Ascending aorta (tissue), 2 donors: ENCODE measurements around the gene NAPB. TPM values are rescaled to one million over a fixed set of nuclear protein-coding genes. Genes with fewer than 3 reads are reported as not detected.

Source experiments
- DNase-seq, 2 donors: peaks; one replicate each; pipeline ENCODE4 v3.0.0-alpha.2; 2019; ENCODE audit warnings: low spot score in 2 of 2
- H3K27ac ChIP-seq, 2 donors: fragments of 200-600 bp; sonication (generic); one replicate each; pipeline ENCODE4 v1.5.1; 2016 to 2017; ENCODE audit warnings: mild to moderate bottlenecking in 1 of 2
- H3K27me3 ChIP-seq: fragments of 200-600 bp; sonication (generic); one replicate; pipeline ENCODE4 v1.5.1; 2017
- H3K36me3 ChIP-seq, 2 donors: fragments of 200-600 bp; sonication (generic); one replicate each; pipeline ENCODE4 v1.5.1; 2016
- H3K4me1 ChIP-seq, 2 donors: fragments of 200-600 bp; sonication (generic); one replicate each; pipeline ENCODE4 v1.5.1; 2016 to 2017; ENCODE audit warnings: mild to moderate bottlenecking in 1 of 2
- H3K4me3 ChIP-seq, 2 donors: fragments of 200-600 bp; sonication (generic); one replicate each; pipeline ENCODE4 v1.5.1; 2016 to 2017; ENCODE audit warnings: mild to moderate bottlenecking in 1 of 2
- H3K9me3 ChIP-seq, 2 donors: fragments of 200-600 bp; sonication (generic); one replicate each; pipeline ENCODE4 v1.5.1; 2016
- intact Hi-C: fragments of 100-400 bp; cut with DNase I; formaldehyde crosslinking; loops from one replicate; pipeline ENCODE4 v1.15.1; 2023
- total RNA-seq: library from RNA; depleted of rRNA; stranded (reverse); fragments of >200 nt; gene quantifications from one replicate; pipeline ENCODE4 v1.1.0, GENCODE V29; 2016
- TF ChIP-seq, protein P1 (sequence below), 3 experiments: fragments of 200-600 bp in 2 of 3; fragments of 450-650 bp in 1 of 3; sonication (generic) in 2 of 3; IDR thresholded peaks; one replicate each; pipeline ENCODE4 v1.5.1; 2016 to 2019; ENCODE audit warnings: antibody characterized with exemption in 3 of 3, mild to moderate bottlenecking in 1 of 3, moderate library complexity in 1 of 3

NAPB gene
- total RNA-seq, 1 donor from 2014 or later: 0.75 TPM

DNA sequence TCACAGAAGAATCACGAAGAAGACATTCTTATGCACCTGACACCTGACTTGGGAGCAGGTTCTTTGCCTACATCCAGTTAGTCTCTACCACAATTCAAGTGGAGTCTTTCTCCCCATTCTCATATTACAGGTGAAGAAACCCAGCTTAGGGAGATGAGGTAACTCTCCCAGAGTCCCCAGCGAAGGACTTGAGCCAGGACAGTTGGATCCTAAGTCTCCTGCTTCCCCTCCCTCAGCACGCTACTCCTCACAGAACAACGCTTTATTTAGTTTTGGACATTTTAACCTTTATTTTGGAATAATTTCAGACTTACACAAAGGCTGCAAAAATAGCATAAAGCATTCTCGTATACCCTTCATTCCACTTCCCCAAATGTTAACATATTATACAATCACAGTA is 17.4 kb upstream of the NAPB start:
- TF ChIP-seq, protein P1, sequence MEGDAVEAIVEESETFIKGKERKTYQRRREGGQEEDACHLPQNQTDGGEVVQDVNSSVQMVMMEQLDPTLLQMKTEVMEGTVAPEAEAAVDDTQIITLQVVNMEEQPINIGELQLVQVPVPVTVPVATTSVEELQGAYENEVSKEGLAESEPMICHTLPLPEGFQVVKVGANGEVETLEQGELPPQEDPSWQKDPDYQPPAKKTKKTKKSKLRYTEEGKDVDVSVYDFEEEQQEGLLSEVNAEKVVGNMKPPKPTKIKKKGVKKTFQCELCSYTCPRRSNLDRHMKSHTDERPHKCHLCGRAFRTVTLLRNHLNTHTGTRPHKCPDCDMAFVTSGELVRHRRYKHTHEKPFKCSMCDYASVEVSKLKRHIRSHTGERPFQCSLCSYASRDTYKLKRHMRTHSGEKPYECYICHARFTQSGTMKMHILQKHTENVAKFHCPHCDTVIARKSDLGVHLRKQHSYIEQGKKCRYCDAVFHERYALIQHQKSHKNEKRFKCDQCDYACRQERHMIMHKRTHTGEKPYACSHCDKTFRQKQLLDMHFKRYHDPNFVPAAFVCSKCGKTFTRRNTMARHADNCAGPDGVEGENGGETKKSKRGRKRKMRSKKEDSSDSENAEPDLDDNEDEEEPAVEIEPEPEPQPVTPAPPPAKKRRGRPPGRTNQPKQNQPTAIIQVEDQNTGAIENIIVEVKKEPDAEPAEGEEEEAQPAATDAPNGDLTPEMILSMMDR (IDR thresholded peaks at IDR 0.05): no peak
- intact Hi-C loops: no loop called here
- Histone ChIP-seq H3K4me1 (no peaks in the 10 kb centered on the region), H3K4me3 (no peak overlapping the region), H3K36me3 (no peaks in the 10 kb centered on the region), H3K27ac (no peak overlapping the region), H3K9me3 (no peaks in the 10 kb centered on the region), H3K27me3 (no peaks in the 10 kb centered on the region)
- DNase-seq: no peak

DNA sequence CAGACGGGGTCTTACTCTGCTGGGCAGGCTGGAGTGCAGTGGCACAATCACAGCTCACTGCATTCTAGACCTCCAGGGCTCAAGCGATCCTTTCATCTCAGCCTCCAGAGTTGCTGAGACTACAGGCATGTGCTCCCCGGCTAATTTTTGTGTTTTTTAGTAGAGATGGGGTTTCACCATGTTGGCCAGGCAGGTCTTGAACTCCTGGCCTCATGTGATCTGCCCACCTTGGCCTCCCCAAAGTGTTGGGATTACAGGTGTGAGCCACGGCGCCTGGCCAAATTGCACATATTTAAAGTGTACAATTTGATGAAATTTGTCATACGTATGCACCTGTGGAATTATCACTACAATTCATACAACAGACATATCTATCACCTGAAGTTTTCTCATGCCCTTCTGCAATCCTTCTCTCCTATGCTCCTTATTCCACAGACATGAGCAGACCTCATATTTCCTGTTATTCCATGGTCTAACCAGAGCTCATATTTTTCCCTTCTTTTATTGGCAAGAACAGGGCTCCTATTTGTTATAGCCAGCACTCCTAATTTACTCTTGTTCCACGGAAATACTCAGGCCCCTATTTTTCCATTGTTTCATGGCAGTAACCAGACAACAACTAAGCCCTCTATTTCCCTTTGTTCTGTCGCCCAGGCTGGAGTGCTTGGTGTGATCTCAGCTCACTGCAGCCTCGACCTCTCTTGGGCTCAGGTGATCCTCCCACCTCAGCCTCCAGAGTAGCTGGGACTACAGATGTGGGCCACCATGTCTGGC is 16.0 kb upstream of the NAPB start:
- DNase-seq: no peak
- Histone ChIP-seq H3K4me3 (no peak overlapping the region), H3K9me3 (no peaks in the 10 kb centered on the region), H3K36me3 (no peaks in the 10 kb centered on the region), H3K27me3 (no peaks in the 10 kb centered on the region), H3K4me1 (no peaks in the 10 kb centered on the region), H3K27ac (no peak overlapping the region)
- intact Hi-C loops: no loop called here
- TF ChIP-seq, protein P1 (IDR thresholded peaks at IDR 0.05): no peak

DNA sequence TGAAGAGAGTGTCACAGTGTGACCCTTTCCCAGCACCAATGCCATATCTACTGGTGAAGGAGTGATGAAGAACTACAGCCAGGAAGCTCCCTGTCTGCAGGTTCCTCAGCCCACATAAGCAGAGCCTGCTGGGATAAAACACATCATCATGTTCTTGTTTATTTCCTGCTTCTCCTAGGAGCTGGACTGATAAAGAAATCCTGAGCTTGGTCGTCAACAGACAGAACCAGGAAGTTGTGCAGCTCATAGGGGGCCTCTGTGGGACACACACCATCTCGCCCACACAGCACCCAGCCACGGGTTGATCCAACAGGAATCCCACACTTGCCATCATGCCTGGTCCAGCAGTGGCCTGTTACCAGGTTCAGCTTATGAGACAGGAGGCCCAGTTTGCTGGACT is 15.4 kb upstream of the NAPB start:
- no peaks in the 10 kb centered on the region for H3K36me3 ChIP-seq
- peak in 1 of 2 donors; percentile 50 for DNase-seq
- intact Hi-C loops: no loop called here
- no peaks in the 10 kb centered on the region for H3K9me3 ChIP-seq
- no peak overlapping the region for H3K4me3 ChIP-seq
- no peaks in the 10 kb centered on the region for H3K27me3 ChIP-seq
- no peak overlapping the region for H3K27ac ChIP-seq
- TF ChIP-seq, protein P1 (IDR thresholded peaks at IDR 0.05): no peak
- no peaks in the 10 kb centered on the region for H3K4me1 ChIP-seq

DNA sequence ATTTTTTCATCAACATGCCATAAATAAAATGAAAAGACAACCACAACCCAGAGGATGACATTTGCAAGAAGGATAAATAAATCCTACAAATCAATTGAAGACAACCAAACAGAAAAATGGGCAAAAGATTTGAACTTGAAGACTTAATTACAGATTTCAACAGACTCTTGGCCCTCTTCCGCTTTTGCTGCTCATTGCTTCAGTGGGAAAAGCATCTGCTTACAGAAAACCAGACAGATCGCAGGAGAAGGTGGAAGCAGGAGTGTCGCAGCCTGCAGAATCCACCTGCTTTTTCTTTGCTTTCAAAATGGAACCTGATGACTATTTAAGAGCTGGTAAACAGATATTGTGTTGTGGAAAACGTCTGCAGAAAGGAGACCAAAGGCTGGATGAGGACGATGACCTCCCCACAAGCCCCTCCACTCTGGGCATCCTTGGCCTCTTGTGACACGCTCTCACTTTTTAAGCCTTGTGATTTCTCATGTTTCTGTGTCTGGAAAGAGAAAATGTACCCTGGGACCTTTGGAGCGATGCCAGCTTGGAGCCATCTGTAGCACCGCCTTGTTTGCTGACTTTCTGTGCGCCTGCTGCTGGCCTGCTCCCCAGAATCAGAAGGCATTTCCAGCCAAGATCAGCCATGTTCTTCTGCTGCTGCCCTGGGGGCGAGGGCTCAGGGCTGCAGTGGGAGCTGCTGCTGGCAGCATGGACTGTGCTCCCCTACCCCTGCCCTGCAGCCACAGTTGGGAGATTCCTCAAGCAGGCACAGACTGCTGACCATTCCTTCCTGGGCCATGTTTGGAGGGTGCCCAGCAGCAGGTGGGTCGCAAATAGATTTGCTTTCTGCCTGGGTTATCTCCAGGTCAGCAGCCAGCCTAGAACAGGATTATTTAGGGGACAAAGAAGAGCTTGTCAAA is 14.6 kb upstream of the NAPB start:
- Histone ChIP-seq H3K27me3 (no peaks in the 10 kb centered on the region), H3K27ac (no peak overlapping the region), H3K36me3 (no peaks in the 10 kb centered on the region), H3K9me3 (no peaks in the 10 kb centered on the region), H3K4me3 (no peak overlapping the region), H3K4me1 (no peaks in the 10 kb centered on the region)
- peak in 1 of 2 donors; percentile 25 for DNase-seq
- intact Hi-C loops: no loop called here
- TF ChIP-seq, protein P1 (IDR thresholded peaks at IDR 0.05): no peak

DNA sequence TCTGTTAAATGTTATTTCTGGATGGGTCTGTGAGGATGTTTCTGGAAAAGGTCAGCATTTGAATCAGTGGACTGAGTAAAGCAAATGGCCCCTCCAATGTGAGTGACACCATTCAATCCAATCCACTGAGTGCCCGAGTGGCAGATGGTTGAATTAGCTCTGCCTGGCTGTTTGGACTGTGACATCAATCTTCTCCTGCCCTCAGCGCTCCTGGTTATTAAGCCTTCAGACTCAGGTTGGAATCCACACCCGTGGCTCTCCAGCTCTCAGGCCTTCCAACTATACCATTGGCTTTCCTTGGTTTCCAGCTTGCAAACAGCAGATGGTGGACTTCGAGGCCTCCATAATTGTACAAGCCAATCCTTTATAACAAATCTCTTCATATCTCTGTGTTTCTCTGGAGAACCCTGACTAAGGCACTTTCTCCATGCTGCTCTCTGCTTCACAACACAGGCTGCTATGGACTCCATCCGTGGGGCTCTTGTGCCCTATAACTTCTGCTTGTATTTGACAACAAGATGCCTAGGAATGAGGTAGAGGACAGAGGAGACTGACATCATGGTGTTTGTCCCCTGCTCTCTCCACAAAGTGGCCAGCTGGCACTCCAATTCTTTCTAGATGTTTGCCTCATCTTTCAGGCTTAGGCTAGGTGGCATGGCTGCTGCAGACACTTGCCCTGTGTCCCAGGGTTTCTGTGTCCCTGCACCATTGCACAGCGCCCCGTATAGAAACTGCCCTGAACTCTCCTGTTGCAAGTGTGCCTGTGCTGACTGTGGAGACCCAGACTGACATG is 13.4 kb upstream of the NAPB start:
- TF ChIP-seq, protein P1 (IDR thresholded peaks at IDR 0.05): no peak
- Histone ChIP-seq H3K27me3 (no peaks in the 10 kb centered on the region), H3K36me3 (no peaks in the 10 kb centered on the region), H3K4me3 (no peak overlapping the region), H3K4me1 (no peaks in the 10 kb centered on the region), H3K27ac (no peak overlapping the region), H3K9me3 (no peaks in the 10 kb centered on the region)
- DNase-seq: peak in 1 of 2 donors; percentile 40
- intact Hi-C loops: no loop called here
